ENCODE measurements around the gene CMTM6.
"Not testable (repeated sequence)": the region's sequence is repeated elsewhere in the genome, so short reads cannot be mapped to it uniquely, and the experiment has no call there.

The CMTM6 gene

DNA sequence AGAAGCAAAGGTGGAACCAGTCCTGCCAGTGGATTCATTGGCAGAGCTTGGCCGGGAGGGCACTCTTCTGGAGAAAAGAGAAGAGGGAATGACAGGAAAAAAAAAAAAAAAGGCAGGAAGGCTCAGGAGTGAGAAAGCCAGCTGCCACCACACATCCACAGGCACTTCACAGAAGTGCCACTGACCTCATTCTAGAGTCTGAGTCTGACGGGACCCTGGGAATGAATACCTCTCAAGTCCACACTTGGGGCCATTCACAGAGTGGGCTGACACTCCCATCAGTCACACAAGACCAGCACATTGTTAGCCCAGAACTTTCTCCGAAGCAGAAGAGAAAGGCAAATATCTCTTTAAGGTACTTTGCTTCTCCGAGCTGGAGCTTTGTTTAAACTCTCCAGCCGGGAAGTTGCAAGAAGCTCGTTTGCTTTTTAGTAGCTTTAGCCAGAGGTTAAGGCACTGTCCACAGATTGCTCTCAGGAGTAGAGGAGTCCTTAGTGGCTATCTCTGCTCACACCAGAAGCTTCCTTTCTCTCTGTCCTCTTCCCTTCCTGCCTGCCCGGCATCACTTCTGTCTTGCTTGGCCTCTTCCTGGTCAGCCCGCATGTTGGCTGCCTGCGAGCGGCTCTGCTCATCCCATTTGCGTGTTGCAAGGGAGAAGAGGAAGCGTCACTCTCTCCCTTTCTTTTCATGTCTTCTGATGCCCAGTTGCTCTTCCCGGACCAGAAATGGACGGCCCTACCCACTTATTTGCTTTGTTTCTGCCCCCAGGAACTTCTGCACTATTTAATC lies 53.8 kb downstream of the CMTM6 start:
- DNase-seq (ENCODE audit: low read depth in 1 of 2, low spot score in 1 of 2) = no peak

DNA sequence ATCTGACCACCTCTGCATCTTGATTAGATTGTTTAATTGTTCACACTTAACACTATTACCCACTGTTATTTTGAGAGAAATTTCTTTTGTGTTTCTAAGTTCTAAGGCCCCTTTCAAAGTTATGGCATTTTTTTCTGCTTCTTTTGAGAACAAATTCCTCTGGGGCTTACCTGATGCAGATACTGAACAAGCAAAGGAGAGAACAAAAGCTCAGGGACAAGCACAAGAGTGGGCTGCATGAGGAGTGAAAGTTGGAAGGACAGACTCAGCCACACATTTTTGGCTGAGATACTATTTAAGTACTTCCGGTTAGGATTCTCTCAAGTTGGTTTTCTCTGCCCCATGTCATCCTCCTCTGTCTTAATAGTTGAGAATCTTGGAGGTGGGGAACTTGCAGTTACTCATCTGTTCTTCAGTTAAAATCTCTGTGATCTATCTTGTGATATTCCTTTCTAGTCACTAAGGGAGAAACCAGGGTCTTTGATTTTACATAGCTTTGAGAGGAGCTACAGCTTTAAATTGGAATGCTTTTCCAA lies 54.7 kb downstream of the CMTM6 start:
- no peak for DNase-seq (ENCODE audit: low read depth in 1 of 2, low spot score in 1 of 2)

DNA sequence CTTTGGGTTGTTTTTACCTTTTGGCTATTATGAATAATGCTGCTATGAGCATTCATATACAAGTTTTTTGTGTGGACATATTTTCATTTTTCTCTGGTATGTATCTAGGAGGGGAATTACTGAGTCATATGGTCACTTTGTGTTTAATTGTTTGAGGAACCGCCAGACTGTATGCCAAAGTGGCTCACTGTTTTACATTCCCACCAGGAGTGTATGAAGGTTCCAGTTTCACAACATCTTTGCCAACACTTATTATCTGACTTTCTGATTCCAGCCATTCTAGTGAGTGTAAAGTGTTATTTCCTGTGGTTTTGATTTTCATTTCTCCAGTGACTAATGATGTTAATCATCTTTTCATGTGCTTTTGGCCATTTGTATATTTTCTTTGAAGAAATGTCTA lies 59.2 kb downstream of the CMTM6 start:
- no peak for DNase-seq (ENCODE audit: low read depth in 1 of 2, low spot score in 1 of 2)

DNA sequence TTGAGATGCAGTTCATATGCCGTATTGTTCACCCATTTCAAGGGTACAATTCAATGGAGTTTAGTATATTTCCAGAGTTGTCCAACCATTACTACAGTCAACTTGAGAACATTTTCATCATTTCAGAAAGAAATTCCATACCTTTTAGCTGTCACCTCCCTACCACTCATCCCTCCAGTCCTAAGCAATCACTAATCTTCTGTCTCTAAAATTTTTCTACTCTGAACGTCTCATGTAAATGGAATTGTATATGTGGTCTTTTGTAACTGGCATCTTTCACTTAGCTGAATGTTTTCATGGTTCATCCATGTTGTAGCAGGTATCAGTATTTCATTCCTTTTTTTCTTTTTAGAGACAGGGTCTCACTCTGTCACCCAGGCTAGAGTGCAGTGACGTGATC lies 59.9 kb downstream of the CMTM6 start:
- DNase-seq (ENCODE audit: low read depth in 1 of 2, low spot score in 1 of 2) = no peak

DNA sequence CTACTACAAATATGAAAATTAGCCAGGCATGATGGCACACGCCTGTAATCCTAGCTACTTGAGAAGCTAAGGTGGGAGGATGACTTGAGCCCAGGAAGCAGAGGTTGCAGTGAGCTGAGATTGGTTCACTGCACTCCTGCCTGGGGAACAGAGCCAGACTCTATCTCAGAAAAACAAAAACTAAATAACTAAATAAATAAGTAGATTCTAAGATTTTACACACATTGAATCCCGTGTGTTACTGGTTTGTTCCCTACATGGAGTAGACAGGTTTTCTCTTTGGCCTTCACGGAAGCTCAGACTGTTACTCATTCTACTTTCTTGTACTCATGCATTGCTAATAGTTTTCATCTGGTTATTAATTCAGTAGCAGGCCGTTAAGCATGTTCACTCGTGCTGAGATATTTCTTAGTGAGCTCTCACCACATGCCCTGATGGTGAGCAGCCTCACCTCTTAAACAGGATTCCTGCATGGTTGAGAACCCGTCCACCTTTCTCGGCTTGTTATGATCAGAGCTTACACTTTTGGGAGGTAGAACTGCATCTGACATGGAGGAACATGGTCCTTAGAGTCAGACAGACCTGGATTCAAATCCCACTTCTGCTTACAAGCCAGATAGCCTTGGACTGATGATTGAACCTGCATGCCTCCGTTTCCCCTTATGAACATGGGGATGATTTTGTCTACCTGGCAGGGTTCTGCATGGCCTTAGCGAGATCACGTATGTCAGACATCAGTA lies 61.9 kb downstream of the CMTM6 start:
- DNase-seq (ENCODE audit: low read depth in 1 of 2, low spot score in 1 of 2) = no peak

DNA sequence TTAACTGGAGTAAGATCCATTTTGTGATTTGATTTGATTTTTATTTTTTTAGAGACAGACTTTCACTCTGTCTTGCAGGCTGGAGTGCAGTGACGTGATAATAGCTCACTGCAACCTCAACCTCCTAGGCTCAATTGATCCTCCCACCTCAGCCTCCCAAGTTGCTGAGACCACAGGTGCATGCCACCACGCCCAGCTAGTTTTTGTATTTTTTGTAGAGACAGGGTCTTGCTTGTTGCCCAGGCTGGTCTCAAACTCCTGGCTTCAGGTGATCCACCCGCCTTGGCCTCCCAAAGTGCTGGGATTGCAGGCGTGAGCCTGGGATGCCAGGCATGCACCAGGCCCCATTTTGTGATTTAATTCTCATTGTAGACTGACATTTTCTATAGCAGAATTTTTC lies 63.2 kb downstream of the CMTM6 start:
- not testable (repeated sequence) for DNase-seq (ENCODE audit: low read depth in 1 of 2, low spot score in 1 of 2)

DNA sequence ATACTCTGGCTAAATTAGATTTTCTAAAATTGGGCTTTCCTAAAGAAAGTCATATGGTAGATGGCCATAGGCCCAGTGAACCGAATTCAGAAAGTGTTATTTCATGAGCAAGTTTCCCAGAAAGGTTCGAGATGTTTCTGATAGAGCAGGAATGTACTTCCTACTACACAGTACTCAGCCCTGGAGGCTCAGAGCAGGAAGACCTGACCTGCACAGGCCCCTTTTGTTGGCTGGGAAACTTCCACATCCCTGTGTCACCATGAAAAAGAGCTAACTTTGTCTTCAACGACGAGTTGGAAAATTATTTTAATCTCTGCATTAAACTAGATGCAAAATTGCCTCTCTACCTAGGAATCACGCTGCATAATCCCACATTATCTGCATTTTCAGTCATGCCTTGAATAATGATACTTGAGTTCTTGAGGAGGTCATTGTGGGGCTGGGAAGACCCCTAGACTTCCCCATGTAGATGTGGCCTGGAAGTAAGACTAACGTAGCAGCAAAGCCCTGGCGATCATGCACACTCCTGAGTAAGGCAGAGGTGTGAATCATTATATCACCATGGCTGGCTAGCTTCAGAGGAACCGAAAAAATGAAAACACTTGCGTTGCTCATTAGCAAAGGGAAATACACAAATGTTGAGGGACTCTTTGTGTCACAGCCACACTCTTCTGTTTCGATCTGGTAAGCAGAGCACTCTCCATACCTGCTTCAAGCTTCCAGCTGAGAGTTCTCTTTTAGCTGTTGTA lies 63.9 kb downstream of the CMTM6 start:
- DNase-seq (ENCODE audit: low read depth in 1 of 2, low spot score in 1 of 2) = peak in 1 of 2 donors; percentile 27

DNA sequence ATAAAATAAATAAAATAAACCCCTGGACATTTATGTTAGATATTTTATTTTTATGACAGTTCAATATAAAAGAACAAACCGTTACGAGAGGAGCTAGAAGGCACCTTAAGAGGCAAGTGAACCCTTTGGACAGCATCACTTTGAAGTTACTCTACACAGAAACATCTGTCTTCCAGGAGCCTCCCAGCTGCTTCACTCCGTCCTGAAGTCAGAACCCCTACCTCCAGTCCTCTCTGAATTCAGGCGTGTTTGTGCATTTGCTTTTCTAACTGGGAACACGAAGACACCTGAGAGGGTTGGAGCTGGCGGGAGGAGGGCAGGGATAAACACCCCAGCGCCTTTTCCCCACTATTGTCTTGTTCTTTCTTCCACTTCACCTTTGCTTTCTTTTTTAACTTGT lies 64.8 kb downstream of the CMTM6 start:
- DNase-seq (ENCODE audit: low read depth in 1 of 2, low spot score in 1 of 2) = no peak

DNA sequence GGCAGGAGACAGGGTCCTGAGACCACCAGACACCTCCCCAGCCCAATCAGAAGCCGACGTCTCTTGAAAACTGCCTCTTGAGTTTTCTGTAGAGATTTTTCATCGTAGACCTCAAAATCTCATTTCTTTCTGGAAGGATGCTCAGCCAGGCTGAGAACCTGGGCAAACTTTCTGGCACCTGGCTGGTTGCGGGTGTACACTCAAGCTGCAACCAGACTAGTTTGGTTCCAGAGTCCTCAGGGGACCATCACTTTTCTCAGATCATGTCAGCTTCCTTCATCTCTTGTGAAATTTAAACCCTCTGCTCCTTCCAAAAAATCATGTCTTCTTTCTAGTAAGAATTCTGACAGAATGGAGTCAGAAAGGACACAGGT lies 65.8 kb downstream of the CMTM6 start:
- DNase-seq (ENCODE audit: low read depth in 1 of 2, low spot score in 1 of 2) = no peak

DNA sequence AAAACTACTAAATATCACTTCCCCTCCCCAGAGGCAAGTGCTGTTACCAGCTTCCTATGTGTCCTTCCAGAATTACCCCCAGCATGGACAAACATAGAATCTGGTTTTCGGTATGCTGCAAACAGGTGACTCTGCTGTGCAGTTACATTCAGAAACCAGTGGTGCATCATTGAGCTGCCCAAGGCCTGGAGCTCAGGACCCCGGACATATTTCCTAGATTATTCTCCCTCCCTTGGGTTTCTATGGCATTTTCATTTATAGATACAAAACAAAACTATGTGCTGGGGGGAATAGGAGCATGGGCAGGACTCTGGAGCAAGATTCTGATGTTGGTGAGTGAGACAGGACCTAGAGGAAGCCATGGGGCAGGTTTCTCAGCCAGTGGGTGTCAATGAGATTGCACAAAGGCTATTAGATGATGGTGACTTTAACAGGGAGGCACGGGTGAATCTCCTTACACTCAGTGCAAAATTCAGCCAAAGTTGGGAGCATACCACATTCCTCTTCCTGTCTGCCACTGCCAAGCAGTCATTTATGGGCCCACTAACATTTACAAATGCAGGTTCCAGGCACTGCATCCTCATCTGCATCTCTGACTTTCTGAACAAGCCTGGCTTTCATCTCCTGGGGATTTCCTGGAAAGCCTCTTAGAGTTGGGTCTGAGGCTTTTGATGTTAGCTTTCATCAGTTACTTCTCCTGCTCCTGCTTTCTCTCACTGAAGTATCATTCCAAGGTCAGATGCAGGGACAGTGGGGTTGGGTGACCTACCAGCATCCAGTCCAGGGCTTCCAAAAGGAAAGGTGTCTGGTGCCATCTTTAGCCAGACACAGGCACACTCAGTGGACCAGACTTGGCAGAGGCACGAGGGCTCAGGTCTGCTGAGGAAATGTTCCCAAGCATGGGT lies 66.5 kb downstream of the CMTM6 start:
- no peak for DNase-seq (ENCODE audit: low read depth in 1 of 2, low spot score in 1 of 2)

DNA sequence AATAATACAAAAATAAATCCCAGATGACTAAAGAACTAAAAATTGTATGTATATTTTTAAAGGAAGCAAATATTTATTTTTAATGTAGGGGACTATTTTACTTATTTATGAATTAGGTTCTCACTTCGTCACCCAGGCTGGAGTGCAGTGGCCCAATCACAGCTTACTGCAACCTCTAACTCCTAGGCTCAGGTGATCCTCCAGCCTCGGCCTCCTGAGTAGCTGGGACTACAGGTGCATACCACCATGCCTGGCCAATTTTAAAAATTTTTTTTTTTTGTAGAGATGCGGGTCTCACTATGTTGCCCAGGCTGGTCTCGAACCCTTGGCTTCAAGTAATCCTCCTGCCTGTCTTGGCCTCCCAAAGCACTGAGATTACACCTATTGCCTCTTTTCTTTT lies 68.4 kb downstream of the CMTM6 start:
- DNase-seq (ENCODE audit: low read depth in 1 of 2, low spot score in 1 of 2) = no peak

DNA sequence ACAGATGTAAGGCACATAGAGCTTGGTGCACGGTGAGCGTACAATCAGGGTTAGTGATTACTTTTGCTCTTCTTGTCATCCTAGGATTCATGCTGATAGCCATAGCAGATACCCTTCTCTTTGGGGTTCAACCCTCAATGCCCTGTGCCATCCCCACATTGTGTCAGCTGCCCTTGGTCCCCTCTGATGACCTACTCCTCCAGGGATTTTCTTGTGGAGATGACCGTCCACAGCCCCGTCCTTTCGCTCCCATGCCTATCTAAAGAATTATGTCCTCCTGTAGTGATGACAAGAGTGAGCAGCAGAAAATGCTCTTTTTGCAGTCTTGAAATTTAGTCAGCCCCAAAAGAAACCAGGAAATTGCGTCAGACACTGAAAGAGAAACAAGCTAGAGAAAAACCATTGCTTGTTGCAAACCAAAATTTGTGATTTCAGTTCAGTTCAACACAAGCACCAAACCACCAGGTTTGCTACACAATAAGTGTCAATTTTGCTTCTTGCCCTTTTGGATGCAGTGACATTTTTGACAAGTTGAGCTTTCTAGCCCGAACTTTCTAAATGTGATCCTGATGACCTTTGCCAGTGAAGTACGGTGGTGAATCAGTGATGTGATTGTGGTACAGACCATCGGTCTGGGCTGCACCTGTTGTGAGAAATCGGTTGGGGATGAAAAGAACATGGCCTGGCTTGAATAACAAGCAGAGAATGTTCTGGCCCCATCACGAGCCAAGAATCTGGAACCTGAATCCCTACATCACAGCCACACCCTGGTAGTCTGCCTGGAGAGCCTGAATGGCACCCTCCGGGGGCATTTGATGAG lies 69.7 kb downstream of the CMTM6 start:
- peak in 1 of 2 donors; percentile 44 for DNase-seq (ENCODE audit: low read depth in 1 of 2, low spot score in 1 of 2)

DNA sequence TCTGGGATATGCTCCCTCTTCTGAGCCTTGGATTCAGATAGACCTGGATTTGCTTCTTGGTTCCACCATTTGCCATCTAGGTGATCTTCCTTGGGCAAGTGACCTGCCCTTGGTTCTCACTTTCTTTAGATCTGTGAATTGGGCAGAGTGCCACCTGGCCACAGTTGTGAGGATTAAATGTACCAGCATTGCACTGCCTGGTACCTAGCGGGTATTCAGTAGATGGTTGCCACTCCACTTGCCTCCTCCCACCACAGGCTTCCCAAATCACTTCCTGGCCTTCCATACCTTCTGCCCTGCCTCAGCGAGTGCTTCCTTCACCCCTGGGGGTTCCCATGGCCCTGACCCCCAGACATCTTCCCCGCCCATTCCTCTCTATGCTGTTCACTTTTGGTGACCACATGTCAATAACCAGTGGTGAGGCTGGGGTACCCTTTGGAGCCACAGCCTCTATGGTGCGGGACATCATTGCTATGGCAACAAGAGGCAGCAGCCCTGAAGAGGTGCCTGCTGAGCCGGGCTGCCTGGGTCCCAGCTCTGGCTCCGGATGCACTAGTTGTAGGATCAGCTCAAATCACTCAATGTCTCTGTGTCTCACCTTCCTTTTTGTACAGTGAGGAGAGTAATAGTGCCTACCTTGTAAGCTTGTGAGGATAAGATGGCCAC lies 70.5 kb downstream of the CMTM6 start:
- no peak for DNase-seq (ENCODE audit: low read depth in 1 of 2, low spot score in 1 of 2)

DNA sequence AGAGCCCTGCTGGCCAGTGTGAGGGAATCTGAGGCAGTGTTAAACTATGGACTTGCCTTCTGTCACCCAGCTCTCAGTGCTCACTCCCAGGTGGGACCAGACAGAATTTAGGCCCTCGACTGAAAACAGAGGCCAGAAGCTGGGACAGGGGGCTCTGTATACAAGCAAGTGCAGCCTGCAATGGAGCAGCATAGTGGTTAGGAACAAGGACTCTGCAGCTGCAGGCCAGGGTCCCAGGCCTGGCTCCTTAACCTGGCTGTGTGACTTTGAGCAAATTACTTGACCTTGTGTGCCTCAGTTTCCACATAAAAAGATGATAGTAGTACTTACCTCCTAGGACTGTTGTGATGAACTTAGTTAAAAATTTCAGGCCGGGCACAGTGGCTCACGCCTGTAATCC lies 71.2 kb downstream of the CMTM6 start:
- DNase-seq (ENCODE audit: low read depth in 1 of 2, low spot score in 1 of 2) = no peak

All from activated CD4-positive, alpha-beta T cell treated with anti-CD3 and anti-CD28 coated beads, Interleukin-2, amount 50 U/mL, for 24 hours (primary cell).